ENCODE data around the gene ABI3.

DNA sequence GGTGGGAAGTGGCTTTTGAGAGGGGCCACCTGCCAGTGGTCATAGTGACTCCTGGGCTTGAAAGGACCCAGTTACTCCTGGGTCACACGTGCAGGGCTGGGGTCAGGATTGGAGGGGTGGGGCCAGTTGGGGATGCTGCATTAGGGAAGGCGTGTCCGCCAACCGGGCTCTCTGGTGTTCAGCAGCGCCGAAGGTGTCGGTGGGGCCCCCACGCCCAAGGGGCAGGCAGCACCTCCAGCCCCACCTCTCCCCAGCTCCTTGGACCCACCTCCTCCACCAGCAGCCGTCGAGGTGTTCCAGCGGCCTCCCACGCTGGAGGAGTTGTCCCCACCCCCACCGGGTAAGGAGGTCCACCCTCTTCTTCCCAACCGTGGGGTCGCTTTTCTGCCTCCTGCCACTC, 9.5 kb downstream of the ABI3 start:
- TF ChIP-seq, protein P1, sequence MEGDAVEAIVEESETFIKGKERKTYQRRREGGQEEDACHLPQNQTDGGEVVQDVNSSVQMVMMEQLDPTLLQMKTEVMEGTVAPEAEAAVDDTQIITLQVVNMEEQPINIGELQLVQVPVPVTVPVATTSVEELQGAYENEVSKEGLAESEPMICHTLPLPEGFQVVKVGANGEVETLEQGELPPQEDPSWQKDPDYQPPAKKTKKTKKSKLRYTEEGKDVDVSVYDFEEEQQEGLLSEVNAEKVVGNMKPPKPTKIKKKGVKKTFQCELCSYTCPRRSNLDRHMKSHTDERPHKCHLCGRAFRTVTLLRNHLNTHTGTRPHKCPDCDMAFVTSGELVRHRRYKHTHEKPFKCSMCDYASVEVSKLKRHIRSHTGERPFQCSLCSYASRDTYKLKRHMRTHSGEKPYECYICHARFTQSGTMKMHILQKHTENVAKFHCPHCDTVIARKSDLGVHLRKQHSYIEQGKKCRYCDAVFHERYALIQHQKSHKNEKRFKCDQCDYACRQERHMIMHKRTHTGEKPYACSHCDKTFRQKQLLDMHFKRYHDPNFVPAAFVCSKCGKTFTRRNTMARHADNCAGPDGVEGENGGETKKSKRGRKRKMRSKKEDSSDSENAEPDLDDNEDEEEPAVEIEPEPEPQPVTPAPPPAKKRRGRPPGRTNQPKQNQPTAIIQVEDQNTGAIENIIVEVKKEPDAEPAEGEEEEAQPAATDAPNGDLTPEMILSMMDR (IDR thresholded peaks at IDR 0.05; ENCODE audit: insufficient read depth, low read length), result no peak
- no peak for TF ChIP-seq POLR2AphosphoS5 (IDR thresholded peaks at IDR 0.05; ENCODE audit: low read depth)
- no peak for TF ChIP-seq REST (IDR thresholded peaks at IDR 0.05; ENCODE audit: insufficient replicate concordance, low read depth)
